ENCODE data around the gene BCL2L12.
"Not testable (repeated sequence)": the region's sequence is repeated elsewhere in the genome, so short reads cannot be mapped to it uniquely, and the experiment has no call there.

The BCL2L12 gene

GRCh38 chr19:49713236-49713845, 47.6 kb downstream of the BCL2L12 start:
- peak; percentile 19 for DNase-seq (ENCODE audit: low read depth)

DNA sequence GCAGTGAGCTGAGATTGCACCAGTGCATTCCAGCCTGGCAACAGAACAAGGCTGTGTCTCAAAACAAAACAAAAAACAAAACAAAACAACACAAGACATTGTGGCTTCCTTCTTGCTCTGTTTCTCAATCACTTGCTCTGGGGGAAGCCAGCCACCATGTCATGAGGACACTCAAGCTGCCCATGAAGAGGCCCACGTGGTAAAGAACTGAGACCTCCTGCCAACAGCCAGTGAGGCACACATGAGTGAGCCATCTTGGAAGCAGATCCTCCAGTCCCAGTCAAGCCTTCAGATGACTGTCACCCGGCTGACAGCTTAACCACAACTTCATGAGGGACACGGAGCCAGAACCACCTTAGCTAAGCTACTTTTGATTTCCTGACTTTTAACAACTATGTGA, 50.4 kb downstream of the BCL2L12 start:
- peak; percentile 7 for DNase-seq (ENCODE audit: low read depth)

GRCh38 chr19:49718511-49718910, 52.8 kb downstream of the BCL2L12 start:
- peak; percentile 46 for DNase-seq (ENCODE audit: low read depth)

DNA sequence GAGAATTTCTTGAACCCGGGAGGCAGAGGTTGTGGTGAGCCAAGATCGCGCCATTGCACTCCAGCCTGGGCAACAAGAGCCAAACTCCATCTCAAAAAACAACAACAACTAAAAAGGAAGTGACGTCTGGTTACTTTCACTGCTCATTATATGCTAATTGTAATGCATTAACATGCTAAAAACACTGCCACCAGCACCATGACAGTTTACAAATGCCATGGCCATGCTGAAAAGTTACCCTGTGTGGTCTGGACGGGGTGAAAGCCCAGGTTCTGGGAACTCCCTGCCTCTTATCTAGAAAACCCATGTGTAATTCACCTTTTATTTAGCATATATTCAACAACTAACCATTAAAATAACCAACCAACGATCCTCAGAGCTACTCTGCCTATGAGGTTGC, 53.3 kb downstream of the BCL2L12 start:
- DNase-seq (ENCODE audit: low read depth), result no peak

DNA sequence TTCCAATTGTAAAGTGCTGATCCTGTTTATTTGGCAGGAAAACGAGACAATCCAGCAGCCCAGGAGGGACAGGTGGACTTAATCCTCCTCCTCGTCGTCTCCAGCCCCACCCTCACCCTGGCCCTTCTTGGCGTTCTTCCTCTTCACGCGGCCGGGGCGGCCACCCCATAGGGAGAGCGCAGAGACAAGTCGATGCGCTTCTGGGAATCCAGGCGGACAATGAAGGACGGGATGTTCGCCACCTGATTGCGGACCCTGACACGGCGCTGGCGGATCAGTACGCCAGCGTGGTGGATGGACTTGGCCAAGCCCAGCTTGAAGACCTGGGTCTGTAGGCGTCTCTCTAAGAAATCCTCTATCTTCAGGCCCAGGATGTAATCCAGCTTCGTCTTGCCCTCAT, 53.7 kb downstream of the BCL2L12 start:
- not testable (repeated sequence) for DNase-seq (ENCODE audit: low read depth)
